ENCODE measurements around the gene ILDR1.
A peak's percentile ranks its signal among the peaks of the same experiment; 100 is the strongest.

The ILDR1 gene

DNA sequence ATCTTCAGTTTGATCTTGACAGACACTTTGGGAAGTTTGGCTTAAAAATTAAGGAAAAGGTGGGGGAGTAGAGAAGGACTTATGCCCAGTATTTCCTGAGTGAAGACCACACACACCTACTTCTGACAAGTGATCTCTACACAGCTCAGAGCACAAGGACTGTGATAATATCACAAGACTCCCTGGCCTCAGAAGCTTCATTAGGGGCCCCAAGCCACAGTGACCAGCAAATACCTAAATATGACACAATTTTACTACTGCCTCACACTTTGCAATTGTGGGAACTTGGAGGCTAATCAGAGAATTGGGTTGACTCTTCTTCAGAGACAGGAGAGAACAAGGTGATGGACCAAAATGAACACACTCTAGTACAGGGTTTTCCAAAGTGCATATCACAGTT, 2.6 kb downstream of the ILDR1 start:
- DNase-seq = no peak

DNA sequence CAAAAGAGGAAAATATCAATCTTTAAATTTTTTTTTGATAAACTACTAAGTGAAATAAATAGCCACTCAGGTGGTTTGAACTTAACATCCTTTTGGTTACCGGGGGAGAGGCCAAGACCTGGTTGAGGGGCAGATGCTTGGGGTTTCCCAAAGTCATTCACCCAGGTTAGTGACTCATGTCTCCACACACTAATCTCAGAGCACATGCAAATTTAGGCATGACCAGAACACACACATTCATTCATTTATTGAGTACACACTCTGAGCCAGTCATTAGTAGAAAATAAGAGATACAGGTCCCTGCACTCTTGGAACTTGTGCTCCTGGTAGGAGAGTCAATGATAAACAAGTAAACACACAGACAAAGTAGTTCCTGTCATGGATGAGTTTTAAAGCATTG, 7.3 kb downstream of the ILDR1 start:
- no peak for DNase-seq

DNA sequence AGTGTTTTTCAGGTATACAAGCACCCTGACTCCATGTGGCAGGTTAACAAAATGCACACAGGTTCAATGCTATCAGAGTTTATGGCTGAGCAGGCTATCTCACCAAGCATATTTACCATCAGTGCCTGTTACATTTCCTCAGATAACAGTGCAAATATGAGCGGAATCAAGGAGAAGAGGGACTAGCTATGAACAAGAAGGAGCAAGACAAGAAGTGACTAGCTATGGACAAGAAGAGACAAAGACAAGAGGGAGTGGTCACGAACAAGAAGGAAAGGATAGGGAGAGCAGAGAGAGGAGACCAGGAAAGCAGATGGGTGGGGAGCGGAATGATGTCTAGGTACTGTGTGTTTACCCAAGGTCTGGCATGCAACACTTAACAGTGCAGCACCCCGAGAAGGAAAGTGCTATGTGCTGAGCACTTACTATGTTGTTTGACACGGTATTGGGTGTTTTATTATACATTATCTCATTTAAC, 8.6 kb downstream of the ILDR1 start:
- DNase-seq = no peak

DNA sequence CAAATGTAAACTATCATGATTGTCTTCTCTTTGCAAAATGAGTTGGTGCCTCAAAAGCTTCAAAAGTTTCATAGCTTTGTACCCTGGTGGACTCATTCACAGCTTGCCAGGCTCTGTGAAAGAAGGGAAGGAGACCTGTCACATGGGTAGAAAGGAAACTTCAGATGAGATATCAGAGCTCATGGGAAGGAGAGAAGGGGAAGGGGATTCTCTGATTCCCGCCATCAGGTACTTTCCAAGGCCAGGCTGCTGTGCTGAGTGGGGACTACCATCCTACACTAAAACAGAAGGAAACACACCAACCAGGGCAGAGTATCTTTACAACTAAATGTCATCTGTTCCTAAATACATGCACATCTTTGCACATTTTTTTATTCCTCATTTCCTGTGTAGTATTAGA, 9.2 kb downstream of the ILDR1 start:
- no peak for DNase-seq

DNA sequence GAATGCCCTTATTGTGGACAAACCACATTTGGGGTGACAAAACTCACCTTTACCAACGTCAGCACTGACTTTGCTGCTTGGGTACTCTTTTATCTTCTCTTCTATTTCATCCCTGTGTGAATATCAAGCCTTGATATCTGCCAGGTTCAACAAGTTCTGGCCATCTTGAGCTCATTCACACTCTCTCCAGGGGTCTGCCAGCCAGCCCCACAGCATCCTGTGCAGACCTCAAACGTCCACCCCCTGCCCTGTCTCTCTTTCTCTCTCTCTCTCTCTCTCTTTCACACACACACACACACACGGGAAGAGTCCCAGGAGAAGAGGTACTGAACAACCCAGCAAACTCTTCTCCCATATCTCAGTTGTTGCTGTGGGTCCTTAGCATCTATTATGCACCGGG, 10.7 kb downstream of the ILDR1 start:
- no peak for DNase-seq

DNA sequence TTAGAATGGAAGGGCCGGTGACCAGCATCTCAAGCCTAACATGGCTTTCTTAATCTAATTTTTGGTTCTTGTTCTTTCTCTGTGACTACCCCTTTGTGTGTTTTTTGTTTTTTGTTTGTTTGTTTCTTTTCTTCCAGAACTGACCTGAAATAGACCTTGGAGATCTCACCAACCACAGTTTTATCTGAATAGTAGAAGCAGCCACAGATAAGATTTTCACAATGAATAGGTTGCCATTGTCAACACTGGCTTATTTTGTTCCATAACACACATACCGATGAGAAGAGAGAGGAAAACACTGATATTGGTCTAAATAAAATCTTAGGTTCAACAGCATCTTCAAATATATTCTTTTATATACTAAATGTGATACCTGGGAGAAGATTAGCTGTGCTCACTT, 11.5 kb downstream of the ILDR1 start:
- DNase-seq = no peak

DNA sequence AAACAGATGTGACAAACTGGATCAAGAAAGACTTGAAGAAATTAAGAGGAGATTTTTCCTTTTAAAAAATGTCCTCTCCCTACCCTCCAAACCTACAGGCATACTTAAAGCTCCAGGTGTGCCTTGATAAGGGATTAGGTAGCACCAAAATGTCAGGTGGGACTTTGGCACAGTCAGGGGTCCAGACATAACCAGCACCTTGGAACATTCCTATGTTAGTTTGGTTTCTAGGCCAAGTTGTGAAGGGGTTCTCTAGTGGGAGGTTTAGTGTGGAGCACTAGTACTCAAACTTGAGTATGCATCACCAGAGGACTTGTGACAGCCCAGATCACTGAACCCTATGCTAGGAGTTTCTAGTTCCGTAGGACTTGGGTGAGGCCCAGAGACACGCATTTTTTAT, 13.9 kb downstream of the ILDR1 start:
- no peak for DNase-seq

DNA sequence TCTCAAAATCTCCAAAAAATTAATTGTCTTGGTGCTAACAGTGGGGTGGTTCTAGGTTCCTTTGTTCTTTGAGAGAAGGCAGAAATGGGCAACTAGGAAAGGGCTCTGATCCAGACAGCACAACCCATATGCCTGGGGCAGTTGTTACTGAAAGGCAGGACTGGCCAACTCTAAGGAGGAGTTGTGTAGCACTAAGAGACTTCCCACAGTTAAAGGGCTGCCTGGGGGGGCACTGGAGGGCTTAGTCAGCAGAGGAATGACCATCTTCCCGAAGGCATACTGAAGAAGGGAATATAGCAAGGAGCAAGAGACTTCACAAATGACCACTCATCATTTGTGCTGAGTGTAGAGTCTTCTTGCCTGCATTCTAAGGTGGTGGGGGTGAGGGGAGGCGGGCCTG, 15.8 kb downstream of the ILDR1 start:
- no peak for DNase-seq

DNA sequence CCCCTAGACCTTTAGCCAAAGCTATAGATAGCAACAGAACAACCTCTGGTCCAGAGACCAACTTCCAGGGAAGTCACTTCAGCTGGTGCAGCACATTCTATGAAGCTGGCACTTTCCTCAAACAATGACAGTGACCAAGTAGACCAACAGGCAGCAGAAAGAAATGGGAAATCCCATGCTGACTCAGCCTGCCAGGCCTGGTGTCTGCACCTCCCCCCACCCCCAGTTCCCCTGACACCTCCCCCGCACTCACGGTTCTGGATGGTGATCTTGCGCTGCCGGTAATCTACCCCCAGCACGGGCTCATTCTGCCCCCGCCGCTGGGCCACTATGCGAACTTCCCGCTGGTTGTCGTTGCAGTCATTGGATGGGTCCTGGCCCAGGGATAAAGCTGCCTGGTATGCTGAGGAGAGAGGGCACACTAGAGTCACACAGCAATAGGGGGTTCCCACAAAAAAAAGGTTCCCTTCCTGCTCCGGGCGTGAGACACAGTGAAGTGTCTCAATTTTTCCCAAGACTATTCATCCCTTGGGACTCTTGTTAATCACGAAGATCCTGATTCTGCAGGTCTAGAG, 17.0 kb downstream of the ILDR1 start:
- DNase-seq = no peak

DNA sequence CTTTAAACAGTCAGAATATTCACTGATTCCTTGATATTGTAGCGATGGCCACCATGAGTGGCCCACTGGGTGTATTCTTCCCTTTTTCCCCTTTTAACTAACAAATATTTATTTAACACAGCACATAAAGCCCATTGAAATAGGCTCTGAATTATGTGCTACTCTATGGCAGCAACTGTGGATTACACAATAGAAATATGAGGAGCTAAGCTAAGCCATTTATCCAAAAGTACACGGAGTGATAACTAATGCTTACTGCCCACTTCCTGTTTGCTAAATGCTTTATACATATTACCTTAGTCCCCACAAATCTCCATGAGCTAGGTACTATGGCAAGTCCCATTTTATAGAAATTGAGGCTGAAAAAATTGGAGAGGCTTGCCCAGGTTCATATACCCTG, 17.9 kb downstream of the ILDR1 start:
- no peak for DNase-seq

DNA sequence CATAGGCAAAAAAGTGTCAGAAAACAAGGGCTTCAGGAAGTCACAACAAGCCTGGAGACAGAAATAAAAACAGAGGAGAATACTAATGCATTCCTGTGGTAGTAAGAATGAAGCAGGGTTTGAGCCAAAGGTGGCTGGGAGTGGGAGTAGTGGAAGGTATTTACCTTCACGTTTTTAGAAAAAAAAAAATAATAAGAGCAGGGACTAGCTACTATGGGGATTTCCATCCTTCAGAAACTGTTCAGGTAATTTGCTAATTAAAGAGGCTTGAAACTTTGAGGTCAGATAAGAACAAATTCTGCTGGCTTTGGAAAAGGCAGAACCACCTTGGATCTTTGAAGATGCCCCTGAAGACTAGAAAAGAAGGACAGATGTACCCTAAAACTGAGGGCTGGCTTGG, 18.4 kb downstream of the ILDR1 start:
- DNase-seq = no peak

DNA sequence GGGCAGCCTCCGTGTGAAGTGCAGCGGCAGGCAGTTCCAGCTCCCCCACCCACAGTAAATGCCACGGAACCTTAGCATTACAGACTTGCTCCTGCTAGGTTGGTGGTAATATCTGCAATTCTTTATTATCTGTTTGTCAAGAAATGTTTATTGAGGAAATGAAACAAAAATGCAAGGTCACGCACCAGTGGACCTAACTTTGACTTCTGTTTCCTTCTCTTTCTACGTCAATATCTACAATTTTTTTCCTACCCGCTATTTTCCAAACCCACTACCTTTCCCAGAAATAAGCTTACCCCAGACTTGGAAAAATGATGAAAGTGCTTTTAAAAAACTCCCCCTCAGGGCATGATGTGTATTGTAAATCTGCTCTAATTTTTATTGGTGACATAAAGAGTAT, 18.9 kb downstream of the ILDR1 start:
- no peak for DNase-seq

DNA sequence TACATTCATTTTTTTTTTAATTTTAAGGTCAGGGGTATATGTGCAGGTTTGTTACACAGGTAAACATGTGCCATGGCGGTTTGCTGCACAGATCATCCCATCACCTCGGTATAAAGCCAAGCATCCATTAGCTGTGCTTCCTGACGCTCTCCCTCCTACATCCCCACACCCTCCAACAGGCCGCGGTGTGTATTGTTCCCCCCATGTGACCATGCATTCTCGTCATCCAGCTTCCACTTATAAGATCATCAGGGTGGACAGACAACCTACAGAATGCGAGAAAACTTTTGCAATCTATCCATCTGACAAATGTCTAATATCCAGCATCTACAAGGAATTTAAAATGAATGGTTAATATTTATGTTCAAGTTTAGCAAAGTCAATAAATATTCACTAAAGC, 19.4 kb downstream of the ILDR1 start:
- no peak for DNase-seq

DNA sequence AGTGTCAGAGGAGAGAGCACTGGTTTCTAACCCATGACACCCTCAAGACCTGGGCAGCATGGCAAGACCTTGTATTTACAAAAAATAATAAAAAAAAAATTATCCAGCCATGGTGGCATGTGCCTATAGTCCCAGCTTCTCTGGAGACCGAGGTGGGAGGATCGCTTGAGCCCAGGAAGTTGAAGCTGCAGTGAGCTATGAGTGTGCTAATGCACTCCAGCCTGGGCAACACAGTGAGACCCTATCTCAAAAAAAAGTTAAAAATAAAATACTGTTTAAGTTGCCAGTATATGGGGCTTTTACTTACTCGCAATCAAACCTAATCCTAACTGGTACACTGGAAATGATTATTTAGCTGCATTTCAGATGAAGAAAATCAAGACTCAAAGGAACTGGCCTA, 20.2 kb downstream of the ILDR1 start:
- DNase-seq = no peak

DNA sequence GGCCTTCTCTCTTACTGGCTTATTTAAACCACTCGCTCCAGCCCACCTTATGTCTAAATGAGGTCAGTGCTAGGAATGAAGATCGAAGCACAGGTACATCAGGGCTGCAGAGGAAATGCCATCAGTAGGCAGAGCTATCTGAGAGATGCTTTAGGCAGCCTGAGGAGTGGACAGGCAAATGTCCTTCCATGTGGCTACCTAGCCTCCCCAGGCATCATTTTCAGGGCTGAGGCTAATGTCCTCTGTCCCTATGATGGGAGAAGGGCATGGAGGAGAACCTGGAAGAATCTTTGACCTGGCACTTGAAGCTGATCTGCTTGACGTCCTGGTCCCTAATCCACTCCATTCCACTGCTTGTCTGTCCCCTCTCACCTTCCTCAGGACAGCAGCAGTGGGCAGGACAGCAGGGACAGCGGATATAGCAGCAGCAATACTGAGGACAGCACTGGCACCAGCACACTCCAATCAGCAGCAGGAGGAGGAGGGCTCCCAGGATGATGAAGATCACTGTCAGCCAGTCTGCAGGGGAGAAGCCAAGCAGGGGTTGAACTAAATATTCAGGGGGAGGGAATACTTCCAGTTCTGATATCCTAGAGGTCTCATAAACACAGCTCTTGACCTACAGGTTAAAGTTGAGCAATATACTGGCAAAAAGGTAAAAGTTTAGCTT, 21.0 kb downstream of the ILDR1 start:
- DNase-seq = no peak

DNA sequence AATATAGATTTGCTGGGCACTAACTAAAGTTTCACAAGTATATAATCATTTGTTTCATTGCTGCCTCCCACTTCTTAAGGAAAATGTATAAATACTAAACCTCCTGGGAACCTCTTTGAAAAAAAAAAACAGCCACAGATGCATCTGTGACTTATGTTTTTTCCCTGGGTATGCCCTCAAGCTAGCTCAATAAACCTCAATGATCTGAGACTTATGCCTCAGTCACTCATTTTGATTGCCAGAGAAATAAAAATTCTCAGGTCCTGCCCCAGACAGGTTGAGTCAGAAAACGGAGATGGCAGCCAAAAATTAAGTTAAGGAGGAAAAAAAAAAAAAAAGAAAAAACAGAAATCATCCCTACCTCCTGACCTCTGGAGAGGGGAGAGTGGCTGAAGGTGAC, 22.1 kb downstream of the ILDR1 start:
- no peak for DNase-seq

DNA sequence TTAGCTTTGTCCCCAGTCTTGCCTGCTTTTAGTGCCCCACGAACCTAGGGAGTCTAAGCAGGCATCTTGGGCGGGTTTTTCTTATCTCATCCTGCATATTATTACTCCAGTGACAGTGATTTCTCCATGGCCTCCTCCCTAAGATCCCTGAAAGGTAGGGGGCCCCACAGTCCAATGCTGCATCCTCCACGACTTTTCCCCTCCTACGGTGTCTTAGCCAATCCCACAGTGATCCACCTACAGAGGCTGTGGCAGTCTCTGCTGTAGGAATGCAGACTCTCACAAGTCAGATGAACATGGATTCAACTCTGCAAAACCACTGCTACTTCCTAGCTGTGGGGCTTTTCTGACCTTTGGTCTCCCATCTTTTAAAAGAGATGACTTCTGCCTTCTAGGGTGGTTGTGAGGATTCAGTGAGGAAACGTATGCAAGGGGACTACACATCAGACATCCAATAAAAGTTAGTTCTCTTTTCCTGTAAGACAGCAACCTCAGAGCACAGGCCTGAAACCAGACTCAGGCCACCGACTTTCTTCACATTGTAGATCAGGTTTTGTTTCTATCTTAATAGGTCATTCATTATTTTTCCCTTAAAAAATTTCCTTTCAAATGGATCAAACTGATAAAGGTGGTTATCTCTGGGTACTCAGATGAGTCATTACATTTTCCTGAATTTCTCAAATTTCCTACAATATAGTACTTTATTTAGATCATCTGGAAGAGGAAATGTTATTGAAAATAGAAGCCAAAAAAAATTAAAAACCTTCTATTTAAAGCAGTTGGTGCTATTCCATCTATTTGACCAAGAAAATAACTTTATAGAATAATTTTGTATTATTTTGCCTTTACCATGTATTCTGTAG, 23.2 kb downstream of the ILDR1 start:
- no peak for DNase-seq

DNA sequence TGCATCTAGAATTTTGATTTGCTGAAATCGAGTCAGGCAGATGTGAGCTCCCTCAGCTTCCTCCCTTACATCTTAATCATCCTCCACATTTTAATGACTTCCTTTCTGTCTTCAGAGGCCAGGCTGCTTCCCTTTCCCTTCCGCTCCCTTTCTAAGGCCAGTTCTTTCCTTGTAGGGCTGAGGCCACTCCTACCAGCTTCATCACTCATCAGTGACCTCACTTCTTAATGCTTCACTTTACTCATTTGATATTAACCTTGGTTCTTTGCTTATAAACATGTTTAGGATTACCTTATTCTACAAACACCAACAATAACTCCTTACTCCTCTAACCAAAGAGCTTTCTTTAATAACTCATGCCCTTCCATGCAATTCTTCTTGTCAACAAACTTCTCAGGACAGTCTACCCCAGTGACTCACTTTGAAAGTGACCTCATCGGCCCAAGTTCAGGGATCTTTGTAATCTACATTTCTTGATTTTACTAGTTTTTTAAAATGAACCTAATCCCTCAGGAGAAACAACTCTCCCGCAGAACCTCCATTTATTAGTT, 23.9 kb downstream of the ILDR1 start:
- no peak for DNase-seq

DNA sequence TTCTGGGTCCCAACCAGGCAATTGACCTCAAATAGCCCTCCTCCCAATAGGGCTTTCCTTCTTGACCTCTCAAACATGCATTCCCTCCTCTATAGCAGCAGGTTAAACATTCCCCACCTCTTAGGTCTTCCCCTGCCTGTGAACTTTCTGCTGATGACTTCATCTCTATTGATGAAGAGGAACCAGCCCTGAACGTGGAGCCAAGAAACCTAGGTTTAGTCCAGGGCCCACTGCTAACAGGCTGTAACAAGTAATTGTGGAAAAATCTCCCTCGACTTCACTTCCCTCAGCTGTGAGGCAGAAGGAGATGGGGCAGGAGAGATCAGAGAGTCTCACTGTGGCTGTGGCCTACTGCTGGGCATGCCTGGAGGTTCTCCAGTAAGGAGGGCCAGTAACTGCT, 24.7 kb downstream of the ILDR1 start:
- no peak for DNase-seq

DNA sequence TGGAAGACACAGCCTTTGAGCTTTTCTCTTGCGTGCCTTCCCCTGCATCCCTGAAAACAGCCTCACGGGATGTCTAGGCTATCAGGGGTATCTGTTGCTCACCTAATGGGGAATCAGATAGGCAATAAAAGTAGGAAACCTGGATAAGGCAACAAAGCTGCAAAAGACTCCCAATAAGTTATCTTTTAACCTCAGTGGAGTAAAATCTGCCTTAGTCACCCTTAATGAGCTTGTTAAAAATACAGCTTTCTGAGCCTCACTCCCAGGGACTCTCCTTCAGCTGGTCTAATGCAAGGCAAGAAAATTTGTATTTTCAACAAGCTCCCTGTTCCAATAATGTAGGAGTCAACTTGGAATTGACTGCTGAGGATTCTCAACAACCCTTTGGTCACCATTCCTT, 25.6 kb downstream of the ILDR1 start:
- no peak for DNase-seq

DNA sequence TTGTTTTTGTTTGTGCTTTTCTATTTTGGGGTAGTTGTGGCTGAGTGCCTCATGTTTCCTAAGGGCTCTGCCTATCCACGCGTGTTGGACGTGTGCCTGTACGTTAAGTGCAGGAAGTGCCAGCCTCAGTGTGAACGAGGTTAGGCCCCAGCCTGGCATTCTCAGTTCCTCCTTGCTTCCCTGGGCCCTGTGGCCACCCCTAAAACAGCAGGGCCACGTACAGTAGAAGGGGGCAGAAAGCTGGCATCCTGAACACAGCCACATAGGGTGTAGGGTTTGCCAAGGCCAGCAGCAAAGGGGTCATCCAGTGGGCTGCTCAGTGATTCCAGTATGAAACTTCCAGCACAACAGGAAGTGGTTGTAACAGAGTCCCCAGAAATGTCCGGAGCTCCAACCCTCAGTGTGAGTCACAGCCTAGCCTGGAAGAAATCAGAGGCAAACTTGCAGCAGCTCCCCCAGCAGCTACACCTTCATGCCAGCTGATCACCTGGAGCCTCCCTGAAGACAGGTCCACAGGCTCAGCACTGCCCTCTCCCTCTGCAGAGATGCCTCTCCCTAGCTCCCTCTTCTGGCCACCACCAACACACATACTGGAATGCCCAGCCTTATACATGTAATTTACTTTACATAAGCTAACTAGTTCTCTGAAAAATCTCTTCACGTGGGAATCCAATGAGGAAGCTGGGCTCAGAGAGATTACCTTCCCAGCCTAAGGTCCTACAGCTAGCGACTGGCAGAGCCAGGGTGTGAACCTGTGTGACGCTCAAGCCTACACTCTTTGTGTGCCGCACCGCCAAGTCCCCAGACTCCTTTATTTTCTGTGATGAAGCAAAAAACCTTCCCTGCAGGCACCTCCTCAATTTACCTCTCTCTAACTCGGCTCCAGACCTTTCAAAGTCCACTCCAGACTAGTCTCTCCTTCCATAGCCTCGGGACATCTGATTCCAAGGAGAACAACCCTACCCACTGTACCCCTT, 26.6 kb downstream of the ILDR1 start:
- DNase-seq = peak in 27 of 56 donors; percentile 1 to 46 (median 14)
